Lower leg skin (tissue), 3 donors: ENCODE results near the gene MZB1.

Source experiments
- POLR2A ChIP-seq, 2 donors: fragments of 450-650 bp; IDR thresholded peaks; one replicate each; pipeline ENCODE4 v1.6.1; 2016 to 2017; ENCODE audit warnings: antibody characterized with exemption in 2 of 2, mild to moderate bottlenecking in 1 of 2, moderate library complexity in 1 of 2
- TF ChIP-seq, protein P1 (sequence below), 3 donors: fragments of 450-650 bp; IDR thresholded peaks; one replicate each; pipeline ENCODE4 v1.5.1; 2016; ENCODE audit warnings: antibody characterized with exemption in 3 of 3, mild to moderate bottlenecking in 3 of 3, moderate library complexity in 2 of 3

DNA sequence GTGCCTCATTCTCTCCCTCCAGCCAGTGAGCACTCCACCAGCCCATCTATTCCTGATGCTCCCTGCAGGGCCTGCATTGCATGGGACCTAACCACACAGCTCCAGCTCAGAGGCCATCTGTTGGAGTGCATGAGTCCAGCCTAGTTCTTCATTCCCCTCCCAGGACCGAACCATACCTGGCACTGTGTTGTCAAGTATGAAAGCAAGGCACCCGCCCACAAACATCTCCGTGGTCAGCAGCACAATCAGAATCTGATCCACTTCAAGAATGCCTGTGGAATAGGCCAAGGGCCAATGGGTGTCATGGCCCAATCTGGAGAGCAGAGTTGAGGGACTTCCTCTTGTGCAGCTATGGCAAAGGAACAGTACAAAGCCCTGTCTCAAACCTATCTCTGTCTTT lies 12.5 kb downstream of the MZB1 start:
- TF ChIP-seq, protein P1, sequence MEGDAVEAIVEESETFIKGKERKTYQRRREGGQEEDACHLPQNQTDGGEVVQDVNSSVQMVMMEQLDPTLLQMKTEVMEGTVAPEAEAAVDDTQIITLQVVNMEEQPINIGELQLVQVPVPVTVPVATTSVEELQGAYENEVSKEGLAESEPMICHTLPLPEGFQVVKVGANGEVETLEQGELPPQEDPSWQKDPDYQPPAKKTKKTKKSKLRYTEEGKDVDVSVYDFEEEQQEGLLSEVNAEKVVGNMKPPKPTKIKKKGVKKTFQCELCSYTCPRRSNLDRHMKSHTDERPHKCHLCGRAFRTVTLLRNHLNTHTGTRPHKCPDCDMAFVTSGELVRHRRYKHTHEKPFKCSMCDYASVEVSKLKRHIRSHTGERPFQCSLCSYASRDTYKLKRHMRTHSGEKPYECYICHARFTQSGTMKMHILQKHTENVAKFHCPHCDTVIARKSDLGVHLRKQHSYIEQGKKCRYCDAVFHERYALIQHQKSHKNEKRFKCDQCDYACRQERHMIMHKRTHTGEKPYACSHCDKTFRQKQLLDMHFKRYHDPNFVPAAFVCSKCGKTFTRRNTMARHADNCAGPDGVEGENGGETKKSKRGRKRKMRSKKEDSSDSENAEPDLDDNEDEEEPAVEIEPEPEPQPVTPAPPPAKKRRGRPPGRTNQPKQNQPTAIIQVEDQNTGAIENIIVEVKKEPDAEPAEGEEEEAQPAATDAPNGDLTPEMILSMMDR (IDR thresholded peaks at IDR 0.05) = no peak
- no peak for TF ChIP-seq POLR2A (IDR thresholded peaks at IDR 0.05)
